Mononuclear cell (primary cell): ENCODE results near the gene CYP24A1. TPM values are rescaled to one million over a fixed set of nuclear protein-coding genes. Genes with fewer than 3 reads are reported as not detected.

ENCODE experiments used
- H3K27me3 ChIP-seq: 2 replicates; pipeline ENCODE4 v1.6.0; 2011; ENCODE audit warnings: low read length, control low read depth; ENCODE audit not compliant: insufficient read depth
- H3K4me1 ChIP-seq: 2 replicates; pipeline ENCODE4 v1.5.1; 2011; ENCODE audit warnings: mild to moderate bottlenecking, low read length, control low read depth; ENCODE audit not compliant: insufficient read depth
- H3K4me3 ChIP-seq: 2 replicates; pipeline ENCODE4 v1.5.1; 2011; ENCODE audit warnings: mild to moderate bottlenecking, low read length, moderate library complexity
- H3K9me3 ChIP-seq: 2 replicates; pipeline ENCODE4 v1.5.1; 2011; ENCODE audit warnings: low read depth, mild to moderate bottlenecking, control low read depth, low read length
- total RNA-seq: library from RNA; depleted of rRNA; stranded (reverse); fragments of >200 nt; gene quantifications from one replicate; pipeline ENCODE4 v1.2.3, GENCODE V29; 2012

Gene CYP24A1
- total RNA-seq, 1 donor, result 0.10 TPM

- H3K27me3 ChIP-seq, result no peaks in the 10 kb centered on the region
- peak within 1 kb of the TSS; percentile 78 for H3K4me3 ChIP-seq
- peaks cover 25% of the 10 kb centered on the region for H3K4me1 ChIP-seq
- no peaks in the 10 kb centered on the region for H3K9me3 ChIP-seq
Observed at GRCh38 chr20:54207743-54208547, 34.2 kb upstream of the CYP24A1 start, which contains the start of gene PFDN4. PFDN4 (plus strand) TSS chr20:54208087; CDS start chr20:54208101, 14 bp downstream.

GRCh38 chr20:54207053-54207742 is 33.4 kb upstream of the CYP24A1 start:
- Histone ChIP-seq H3K27me3 (no peaks in the 10 kb centered on the region), H3K4me1 (peaks cover 25% of the 10 kb centered on the region), H3K9me3 (no peaks in the 10 kb centered on the region), H3K4me3 (peak overlapping the region; percentile 78)

GRCh38 chr20:54205450-54205849 is 31.7 kb upstream of the CYP24A1 start:
- H3K4me3 ChIP-seq, result no peak overlapping the region
- peaks cover 25% of the 10 kb centered on the region for H3K4me1 ChIP-seq
- H3K9me3 ChIP-seq, result no peaks in the 10 kb centered on the region
- H3K27me3 ChIP-seq, result no peaks in the 10 kb centered on the region

- Histone ChIP-seq H3K9me3 (no peaks in the 10 kb centered on the region), H3K27me3 (no peaks in the 10 kb centered on the region), H3K4me3 (no peak overlapping the region), H3K4me1 (peaks cover 21% of the 10 kb centered on the region)
Observed at GRCh38 chr20:54204481-54204880, 30.7 kb upstream of the CYP24A1 start.

GRCh38 chr20:54204063-54204462 is 30.3 kb upstream of the CYP24A1 start:
- Histone ChIP-seq H3K4me3 (no peak overlapping the region), H3K9me3 (no peaks in the 10 kb centered on the region), H3K27me3 (no peaks in the 10 kb centered on the region), H3K4me1 (peaks cover 16% of the 10 kb centered on the region)

- Histone ChIP-seq H3K27me3 (no peaks in the 10 kb centered on the region), H3K4me1 (peaks cover 9% of the 10 kb centered on the region), H3K9me3 (no peaks in the 10 kb centered on the region), H3K4me3 (no peak overlapping the region)
Observed at GRCh38 chr20:54203281-54203680, 29.5 kb upstream of the CYP24A1 start.

GRCh38 chr20:54201268-54201846 is 27.6 kb upstream of the CYP24A1 start:
- H3K27me3 ChIP-seq, result no peaks in the 10 kb centered on the region
- no peaks in the 10 kb centered on the region for H3K9me3 ChIP-seq
- H3K4me3 ChIP-seq, result no peak overlapping the region
- peaks cover 5% of the 10 kb centered on the region for H3K4me1 ChIP-seq

GRCh38 chr20:54200487-54201267 is 26.9 kb upstream of the CYP24A1 start:
- H3K27me3 ChIP-seq, result no peaks in the 10 kb centered on the region
- peaks cover 5% of the 10 kb centered on the region for H3K4me1 ChIP-seq
- no peaks in the 10 kb centered on the region for H3K9me3 ChIP-seq
- no peak overlapping the region for H3K4me3 ChIP-seq

- Histone ChIP-seq H3K4me1 (peaks cover 5% of the 10 kb centered on the region), H3K27me3 (no peaks in the 10 kb centered on the region), H3K9me3 (no peaks in the 10 kb centered on the region), H3K4me3 (no peak overlapping the region)
Observed at GRCh38 chr20:54199721-54200176, 26.0 kb upstream of the CYP24A1 start.

GRCh38 chr20:54199283-54199682 is 25.5 kb upstream of the CYP24A1 start:
- H3K4me3 ChIP-seq, result no peak overlapping the region
- H3K9me3 ChIP-seq, result no peaks in the 10 kb centered on the region
- peaks cover 5% of the 10 kb centered on the region for H3K4me1 ChIP-seq
- H3K27me3 ChIP-seq, result no peaks in the 10 kb centered on the region

GRCh38 chr20:54197621-54198604 is 24.1 kb upstream of the CYP24A1 start:
- Histone ChIP-seq H3K9me3 (no peaks in the 10 kb centered on the region), H3K4me3 (no peak overlapping the region), H3K4me1 (no peaks in the 10 kb centered on the region), H3K27me3 (no peaks in the 10 kb centered on the region)

- Histone ChIP-seq H3K27me3 (no peaks in the 10 kb centered on the region), H3K9me3 (no peaks in the 10 kb centered on the region), H3K4me3 (no peak overlapping the region), H3K4me1 (no peaks in the 10 kb centered on the region)
Observed at GRCh38 chr20:54195483-54196472, 22.0 kb upstream of the CYP24A1 start.
